ENCODE results near the gene CBFB. TPM values are rescaled to one million over a fixed set of nuclear protein-coding genes. Genes with fewer than 3 reads are reported as not detected.

The CBFB gene
- total and polyA plus RNA-seq, 2 of the 13 experiments (the other 11 are each of a cell fraction or from before 2014, with no cell fraction given), result 22.1 to 70.8 TPM

DNA sequence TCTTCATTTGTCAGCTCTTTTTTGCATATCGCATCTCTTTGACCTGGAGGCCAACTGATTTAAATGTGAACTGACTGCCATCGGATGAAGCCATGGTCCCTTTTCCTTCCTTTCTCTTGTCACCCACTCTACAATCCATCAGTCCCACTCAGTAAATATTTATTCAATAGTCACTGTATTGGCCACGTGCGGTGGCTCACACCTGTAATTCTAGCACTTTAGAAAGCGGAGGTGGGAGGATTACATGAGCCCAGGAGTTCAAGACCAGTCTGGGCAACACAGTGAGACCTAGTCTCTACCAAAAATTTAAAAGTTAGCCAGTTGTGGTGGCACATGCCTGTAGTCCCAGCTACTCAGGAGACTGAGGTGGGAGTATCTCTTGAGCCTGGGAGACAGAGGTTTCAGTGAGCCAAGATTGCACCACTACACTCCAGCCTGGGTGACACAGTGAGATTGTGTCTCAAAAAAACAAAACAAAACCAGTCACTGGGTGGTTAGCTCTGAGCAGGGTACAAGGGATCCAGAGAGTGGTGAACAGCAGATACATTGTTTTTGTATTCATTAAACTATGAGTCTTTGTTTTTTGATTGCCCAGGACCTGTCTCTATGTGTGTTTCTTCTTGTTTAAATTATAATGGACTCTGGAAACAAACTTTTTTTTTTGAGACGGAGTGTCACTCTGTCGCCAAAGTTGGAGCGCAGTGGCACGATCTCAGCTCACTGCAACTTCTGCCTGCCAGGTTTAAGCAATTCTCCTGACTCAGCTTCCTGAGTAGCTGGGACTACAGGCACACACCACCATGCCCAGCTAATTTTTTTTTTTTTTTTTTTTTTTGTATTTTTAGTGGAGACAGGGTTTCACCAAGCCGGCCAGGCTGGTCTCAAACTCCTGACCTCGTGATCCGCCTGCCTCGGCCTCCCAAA is 87.7 kb downstream of the CBFB start (continued):
- TF ChIP-seq ZNF546 (CRISPR knock-in tag; conservative IDR thresholded peaks at IDR 0.05), result no peak
- TF ChIP-seq SP2 (CRISPR knock-in tag; IDR thresholded peaks at IDR 0.05), result no peak
- TF ChIP-seq ISX (CRISPR knock-in tag; conservative IDR thresholded peaks at IDR 0.05), result no peak
- TF ChIP-seq ZNF616 (CRISPR knock-in tag; IDR thresholded peaks at IDR 0.05; ENCODE audit: low read depth), result no peak
- TF ChIP-seq SOX13 (IDR thresholded peaks at IDR 0.05), result no peak
- TF ChIP-seq SOX13 (CRISPR knock-in tag; conservative IDR thresholded peaks at IDR 0.05 in 1 of 2, IDR thresholded peaks at IDR 0.05 in 1 of 2), result peak in 1 of 2 experiments; percentile 29; a peak in 1 of 4 replicates
- TF ChIP-seq ZNF850 (CRISPR knock-in tag; conservative IDR thresholded peaks at IDR 0.05), result no peak
- TF ChIP-seq, protein P1, sequence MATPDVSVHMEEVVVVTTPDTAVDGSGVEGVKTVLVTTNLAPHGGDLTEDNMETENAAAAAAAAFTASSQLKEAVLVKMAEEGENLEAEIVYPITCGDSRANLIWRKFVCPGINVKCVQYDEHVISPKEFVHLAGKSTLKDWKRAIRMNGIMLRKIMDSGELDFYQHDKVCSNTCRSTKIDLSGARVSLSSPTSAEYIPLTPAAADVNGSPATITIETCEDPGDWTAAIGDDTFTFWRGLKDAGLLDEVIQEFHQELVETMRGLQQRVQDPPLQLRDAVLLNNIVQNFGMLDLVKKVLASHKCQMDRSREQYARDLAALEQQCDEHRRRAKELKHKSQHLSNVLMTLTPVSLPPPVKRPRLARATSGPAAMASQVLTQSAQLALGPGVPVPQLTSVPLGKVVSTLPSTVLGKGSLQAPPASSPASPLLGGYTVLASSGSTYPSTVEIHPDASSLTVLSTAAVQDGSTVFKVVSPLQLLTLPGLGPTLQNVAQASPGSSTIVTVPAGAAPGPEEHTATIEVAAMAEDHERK (CRISPR knock-in tag; IDR thresholded peaks at IDR 0.05; ENCODE audit: low read depth), result no peak
- no peak for TF ChIP-seq IKZF5 (CRISPR knock-in tag; IDR thresholded peaks at IDR 0.05)
- 0 out of 2 replicates have a peak, but pooled peaks have one; percentile 28 for TF ChIP-seq HDAC1 (CRISPR knock-in tag; IDR thresholded peaks at IDR 0.05)
- TF ChIP-seq RBFOX2 (IDR thresholded peaks at IDR 0.05; ENCODE audit: low read depth, low read length), result peak; percentile 34; the same call in 1 of the 2 replicates
- no peak for TF ChIP-seq ZFP90 (CRISPR knock-in tag; IDR thresholded peaks at IDR 0.05; ENCODE audit: borderline replicate concordance)
- no peak for TF ChIP-seq FOXA1 (IDR thresholded peaks at IDR 0.05)
- peak; percentile 36; the same call in 1 of the 2 replicates for TF ChIP-seq FOXA1 (CRISPR knock-in tag; IDR thresholded peaks at IDR 0.05)
- TF ChIP-seq AHDC1 (CRISPR knock-in tag; IDR thresholded peaks at IDR 0.05; ENCODE audit: borderline replicate concordance), result no peak
- TF ChIP-seq MBD4 (IDR thresholded peaks at IDR 0.05; ENCODE audit: borderline replicate concordance, low read length), result no peak
- TF ChIP-seq HHEX (CRISPR knock-in tag; IDR thresholded peaks at IDR 0.05), result no peak
- TF ChIP-seq ZBTB3 (CRISPR knock-in tag; IDR thresholded peaks at IDR 0.05; ENCODE audit: borderline replicate concordance, low read depth), result no peak
- TF ChIP-seq ZNF333 (CRISPR knock-in tag; IDR thresholded peaks at IDR 0.05; ENCODE audit: borderline replicate concordance), result no peak
- no peak for TF ChIP-seq PPARG (CRISPR knock-in tag; conservative IDR thresholded peaks at IDR 0.05)
- no peak for TF ChIP-seq FOXJ3 (CRISPR knock-in tag; IDR thresholded peaks at IDR 0.05; ENCODE audit: borderline replicate concordance)
